ENCODE data around the gene MTUS2. TPM values are rescaled to one million over a fixed set of nuclear protein-coding genes. Genes with fewer than 3 reads are reported as not detected.

MTUS2 gene
- total RNA-seq, 1 experiment from 2014 or later, result 0.35 TPM

- H3K27me3 ChIP-seq (ENCODE audit: insufficient read depth, low read length), result no peaks in the 10 kb centered on the region
- no peak for TF ChIP-seq CTCF (conservative IDR thresholded peaks at IDR 0.05)
- H3K23ac ChIP-seq (ENCODE audit: insufficient read length, low read depth, low read length), result no peak overlapping the region
- no peaks in the 10 kb centered on the region for H3K4me1 Mint-ChIP-seq
- peaks cover 0 to 7% (median 3%) of the 10 kb centered on the region in 3 experiments; a peak in 4 of 7 replicates for H3K36me3 Mint-ChIP-seq (ENCODE audit: insufficient read depth in 1 of 3, low read depth in 3 of 3)
- no peak overlapping the region for H3K14ac ChIP-seq (ENCODE audit: insufficient read depth, low read length)
- no peak overlapping the region for H3K4me3 Mint-ChIP-seq
- H4K8ac ChIP-seq (replicated peaks; ENCODE audit: insufficient read length, low read depth, low read length), result no peak overlapping the region
- no peaks in the 10 kb centered on the region for H3K23me2 ChIP-seq (ENCODE audit: insufficient read length, low read depth, low read length, poor library complexity, severe bottlenecking)
- no peak overlapping the region for H3K18ac ChIP-seq (ENCODE audit: insufficient read length, low read depth, low read length)
- no peak overlapping the region; a peak in 1 of 7 replicates for H3K27ac Mint-ChIP-seq
- H3T11ph ChIP-seq (ENCODE audit: low read length), result no peak overlapping the region
- H3K9ac ChIP-seq (ENCODE audit: extremely low read depth, insufficient read length, low read length), result no peak overlapping the region
- H2BK120ac ChIP-seq (ENCODE audit: low read depth, low read length, poor library complexity, severe bottlenecking), result no peak overlapping the region
- no peak overlapping the region for H2AK5ac ChIP-seq (ENCODE audit: insufficient read length, low read length)
- no peak overlapping the region for H2AFZ ChIP-seq (ENCODE audit: low read length)
- H3K79me1 ChIP-seq (ENCODE audit: insufficient read depth, low read depth, low read length, poor library complexity, severe bottlenecking), result no peaks in the 10 kb centered on the region
- no peak overlapping the region for H2BK15ac ChIP-seq (ENCODE audit: low read depth, low read length)
- H3K56ac ChIP-seq (ENCODE audit: insufficient read length, low read depth, low read length), result no peak overlapping the region
- no peak for DNase-seq
- peaks cover 3% of the 10 kb centered on the region; the same call in 1 of the 2 replicates for H3K27me3 Mint-ChIP-seq (ENCODE audit: low read depth)
- H3K9me3 ChIP-seq (ENCODE audit: control insufficient read depth, low read depth, low read length), result no peaks in the 10 kb centered on the region
- H3K27ac ChIP-seq (ENCODE audit: insufficient read length, low read depth, low read length), result no peak overlapping the region
- no peak overlapping the region for H2BK12ac ChIP-seq (ENCODE audit: insufficient read length, low read depth, low read length)
- H4K20me1 ChIP-seq (ENCODE audit: control insufficient read depth, insufficient read depth, insufficient read length), result no peaks in the 10 kb centered on the region
- no CpG with 5 or more reads among the region's 11 CpGs for WGBS (ENCODE audit: extremely low coverage, insufficient read length, low lambda C conversion rate)
- no peak overlapping the region for H3K4ac ChIP-seq (ENCODE audit: low read depth, low read length)
- no peak overlapping the region for H4K5ac ChIP-seq (ENCODE audit: insufficient read length, low read depth, low read length)
- no peak overlapping the region for H3K4me2 ChIP-seq (ENCODE audit: insufficient read depth, insufficient read length, low read length)
- no peak overlapping the region for H4K91ac ChIP-seq (ENCODE audit: insufficient read length, low read depth, low read length)
- no peak overlapping the region for H2BK5ac ChIP-seq (ENCODE audit: insufficient read length, low read length)
- peaks cover 6 to 10% of the 10 kb centered on the region in 2 experiments; a peak in 2 of 5 replicates for H3K9me3 Mint-ChIP-seq
- H2BK20ac ChIP-seq (ENCODE audit: low read depth, low read length, poor library complexity, severe bottlenecking), result no peak overlapping the region
- H3K4me1 ChIP-seq (ENCODE audit: insufficient read depth, low read length), result no peaks in the 10 kb centered on the region
- H3K79me2 ChIP-seq (ENCODE audit: insufficient read depth, low read length), result no peaks in the 10 kb centered on the region
These were observed 446.9 kb downstream of the MTUS2 start for GRCh38 chr13:29266756-29267733.

Measured in H9 (cell line).